Measurements from ENCODE around the gene BIRC6.

DNA sequence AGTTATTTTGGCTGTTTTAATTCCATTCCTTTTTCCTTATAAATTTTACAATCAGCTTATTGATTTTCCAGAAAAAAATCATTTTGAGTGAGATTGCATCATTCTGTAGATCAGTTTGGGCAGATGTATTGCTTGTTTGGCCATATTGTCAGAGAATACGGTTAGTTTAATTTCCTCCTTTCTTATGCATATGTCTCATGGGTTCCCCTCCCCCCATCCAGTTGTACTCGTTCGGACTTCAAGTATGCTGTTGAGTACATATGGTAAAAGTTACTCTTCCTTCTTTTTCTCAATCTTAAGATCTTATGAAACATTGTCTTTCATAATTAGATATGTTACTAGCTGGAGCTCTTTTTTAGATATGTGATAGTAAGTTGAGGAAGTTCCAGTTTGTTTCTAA, 139.8 kb downstream of the BIRC6 start:
- TF ChIP-seq, protein P1, sequence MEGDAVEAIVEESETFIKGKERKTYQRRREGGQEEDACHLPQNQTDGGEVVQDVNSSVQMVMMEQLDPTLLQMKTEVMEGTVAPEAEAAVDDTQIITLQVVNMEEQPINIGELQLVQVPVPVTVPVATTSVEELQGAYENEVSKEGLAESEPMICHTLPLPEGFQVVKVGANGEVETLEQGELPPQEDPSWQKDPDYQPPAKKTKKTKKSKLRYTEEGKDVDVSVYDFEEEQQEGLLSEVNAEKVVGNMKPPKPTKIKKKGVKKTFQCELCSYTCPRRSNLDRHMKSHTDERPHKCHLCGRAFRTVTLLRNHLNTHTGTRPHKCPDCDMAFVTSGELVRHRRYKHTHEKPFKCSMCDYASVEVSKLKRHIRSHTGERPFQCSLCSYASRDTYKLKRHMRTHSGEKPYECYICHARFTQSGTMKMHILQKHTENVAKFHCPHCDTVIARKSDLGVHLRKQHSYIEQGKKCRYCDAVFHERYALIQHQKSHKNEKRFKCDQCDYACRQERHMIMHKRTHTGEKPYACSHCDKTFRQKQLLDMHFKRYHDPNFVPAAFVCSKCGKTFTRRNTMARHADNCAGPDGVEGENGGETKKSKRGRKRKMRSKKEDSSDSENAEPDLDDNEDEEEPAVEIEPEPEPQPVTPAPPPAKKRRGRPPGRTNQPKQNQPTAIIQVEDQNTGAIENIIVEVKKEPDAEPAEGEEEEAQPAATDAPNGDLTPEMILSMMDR (conservative IDR thresholded peaks at IDR 0.05): no peak
- no peak for TF ChIP-seq EZH2 (IDR thresholded peaks at IDR 0.05; ENCODE audit: low read depth)

Measured in PC-9 (cell line).